H9 (cell line): Measurements from ENCODE around the gene EDEM1. TPM values are rescaled to one million over a fixed set of nuclear protein-coding genes. Genes with fewer than 3 reads are reported as not detected.

ENCODE experiments used
- DNase-seq: peaks from one replicate; pipeline ENCODE4 v3.0.0-alpha.2; 2017
- H2AFZ ChIP-seq: one replicate; pipeline ENCODE4 v1.6.1; 2013; ENCODE audit warnings: mild to moderate bottlenecking, low read length, control low read depth, moderate library complexity
- H2AK5ac ChIP-seq: 2 replicates; pipeline ENCODE4 v1.6.1; 2013; ENCODE audit warnings: low read length, control low read depth, mixed read lengths; ENCODE audit not compliant: insufficient read length
- H2BK120ac ChIP-seq: one replicate; pipeline ENCODE4 v1.6.1; 2013; ENCODE audit warnings: low read depth, mild to moderate bottlenecking, low read length, control low read depth, inconsistent platforms; ENCODE audit not compliant: poor library complexity, severe bottlenecking
- H2BK12ac ChIP-seq: 2 replicates; pipeline ENCODE4 v1.6.1; 2013; ENCODE audit warnings: low read length, control low read depth, mixed read lengths, low read depth; ENCODE audit not compliant: insufficient read length
- H2BK15ac ChIP-seq: 2 replicates; pipeline ENCODE4 v1.6.1; 2013; ENCODE audit warnings: low read depth, low read length, control low read depth
- H2BK20ac ChIP-seq: one replicate; pipeline ENCODE4 v1.6.1; 2013; ENCODE audit warnings: low read depth, mild to moderate bottlenecking, low read length, control low read depth, inconsistent platforms; ENCODE audit not compliant: poor library complexity, severe bottlenecking
- H2BK5ac ChIP-seq: 2 replicates; pipeline ENCODE4 v1.6.1; 2013; ENCODE audit warnings: low read length, control low read depth, mixed read lengths; ENCODE audit not compliant: insufficient read length
- H3K14ac ChIP-seq: 2 replicates; pipeline ENCODE4 v1.6.1; 2013; ENCODE audit warnings: low read length, control low read depth; ENCODE audit not compliant: insufficient read depth
- H3K18ac ChIP-seq: 2 replicates; pipeline ENCODE4 v1.6.1; 2013; ENCODE audit warnings: low read depth, mild to moderate bottlenecking, mixed read lengths, low read length, control low read depth; ENCODE audit not compliant: insufficient read length
- H3K23ac ChIP-seq: 2 replicates; pipeline ENCODE4 v1.6.1; 2013; ENCODE audit warnings: low read length, control low read depth, mixed read lengths, low read depth; ENCODE audit not compliant: insufficient read length
- H3K23me2 ChIP-seq: 2 replicates; pipeline ENCODE4 v1.6.1; 2013; ENCODE audit warnings: low read depth, mild to moderate bottlenecking, mixed read lengths, low read length, control low read depth; ENCODE audit not compliant: insufficient read length, poor library complexity, severe bottlenecking
- H3K27ac ChIP-seq: 2 replicates; pipeline ENCODE4 v1.5.1; 2013; ENCODE audit warnings: low read length, control low read depth, mixed read lengths, low read depth; ENCODE audit not compliant: insufficient read length
- H3K27me3 ChIP-seq: 2 replicates; pipeline ENCODE4 v1.6.1; 2013; ENCODE audit warnings: low read length, control low read depth, inconsistent platforms; ENCODE audit not compliant: insufficient read depth
- H3K4ac ChIP-seq: 2 replicates; pipeline ENCODE4 v1.6.1; 2013; ENCODE audit warnings: low read depth, mild to moderate bottlenecking, control low read depth, inconsistent platforms, low read length, moderate library complexity
- H3K4me1 ChIP-seq: 2 replicates; pipeline ENCODE4 v1.6.1; 2013; ENCODE audit warnings: low read length, control low read depth, inconsistent platforms; ENCODE audit not compliant: insufficient read depth
- H3K4me2 ChIP-seq: 2 replicates; pipeline ENCODE4 v1.6.1; 2013; ENCODE audit warnings: low read length, control low read depth, mixed read lengths; ENCODE audit not compliant: insufficient read length, insufficient read depth
- H3K56ac ChIP-seq: 2 replicates; pipeline ENCODE4 v1.6.1; 2013; ENCODE audit warnings: low read depth, mild to moderate bottlenecking, mixed read lengths, low read length, control low read depth; ENCODE audit not compliant: insufficient read length
- H3K79me1 ChIP-seq: 2 replicates; pipeline ENCODE4 v1.6.1; 2013; ENCODE audit warnings: low read depth, mild to moderate bottlenecking, moderate library complexity, low read length, control low read depth, inconsistent platforms; ENCODE audit not compliant: insufficient read depth, poor library complexity, severe bottlenecking
- H3K79me2 ChIP-seq: 2 replicates; pipeline ENCODE4 v1.6.1; 2013; ENCODE audit warnings: low read length, control low read depth, inconsistent platforms; ENCODE audit not compliant: insufficient read depth
- H3K9ac ChIP-seq: 2 replicates; pipeline ENCODE4 v1.6.1; 2013; ENCODE audit warnings: low read length, control low read depth, mixed read lengths; ENCODE audit not compliant: insufficient read length; ENCODE audit errors: extremely low read depth
- H3K9me3 ChIP-seq: one replicate; pipeline ENCODE4 v1.6.1; 2013; ENCODE audit warnings: low read depth, low read length, inconsistent platforms; ENCODE audit not compliant: control insufficient read depth
- H3T11ph ChIP-seq: one replicate; pipeline ENCODE4 v1.6.1; 2013; ENCODE audit warnings: mild to moderate bottlenecking, low read length, control low read depth, inconsistent platforms
- H4K20me1 ChIP-seq: one replicate; pipeline ENCODE4 v1.6.1; 2013; ENCODE audit not compliant: control insufficient read depth, insufficient read length, insufficient read depth
- H4K5ac ChIP-seq: 2 replicates; pipeline ENCODE4 v1.6.1; 2013; ENCODE audit warnings: low read depth, mild to moderate bottlenecking, mixed read lengths, low read length, control low read depth; ENCODE audit not compliant: insufficient read length
- H4K8ac ChIP-seq: replicated peaks from 2 replicates; pipeline ENCODE4 v1.6.1; 2013; ENCODE audit warnings: low read length, control low read depth, mixed read lengths, low read depth; ENCODE audit not compliant: insufficient read length
- H4K91ac ChIP-seq: 2 replicates; pipeline ENCODE4 v1.6.1; 2013; ENCODE audit warnings: low read depth, mild to moderate bottlenecking, moderate library complexity, mixed read lengths, low read length, control low read depth; ENCODE audit not compliant: insufficient read length
- H3K27ac Mint-ChIP-seq, 3 experiments: 2 replicates in 2 of 3; 3 replicates in 1 of 3; pipeline ENCODE4 v1.8.0; 2020 to 2021; ENCODE audit warnings: mixed read lengths in 3 of 3, mild to moderate bottlenecking in 1 of 3, moderate library complexity in 1 of 3
- H3K27me3 Mint-ChIP-seq: 2 replicates; pipeline ENCODE4 v1.8.0; 2021; ENCODE audit warnings: low read depth, mild to moderate bottlenecking, moderate library complexity, mixed read lengths
- H3K36me3 Mint-ChIP-seq, 3 experiments: 2 replicates in 2 of 3; 3 replicates in 1 of 3; pipeline ENCODE4 v1.8.0; 2020 to 2021; ENCODE audit warnings: low read depth in 3 of 3, mixed read lengths in 3 of 3; ENCODE audit not compliant: insufficient read depth in 1 of 3
- H3K4me1 Mint-ChIP-seq, 2 experiments: 2 replicates each; pipeline ENCODE4 v1.8.0; 2020; ENCODE audit warnings: mixed read lengths in 2 of 2
- H3K4me3 Mint-ChIP-seq, 2 experiments: 2 replicates in 1 of 2; 3 replicates in 1 of 2; pipeline ENCODE4 v1.8.0; 2020 to 2021; ENCODE audit warnings: mild to moderate bottlenecking in 2 of 2, mixed read lengths in 2 of 2, moderate library complexity in 1 of 2
- H3K9me3 Mint-ChIP-seq, 2 experiments: 2 replicates in 1 of 2; 3 replicates in 1 of 2; pipeline ENCODE4 v1.8.0; 2020; ENCODE audit warnings: mild to moderate bottlenecking in 2 of 2, mixed read lengths in 2 of 2, moderate library complexity in 1 of 2
- CTCF ChIP-seq: fragments of 200-600 bp; sonication (generic); conservative IDR thresholded peaks from 3 replicates; pipeline ENCODE4 v1.8.0; 2021; ENCODE audit warnings: antibody characterized with exemption, mild to moderate bottlenecking
- WGBS: extraction: QIAGEN DNeasy Blood & Tissue Kit; methylation state at CpG from one replicate; pipeline ENCODE4 v1.1.7; 2013; ENCODE audit warnings: missing lambda C conversion rate, low lambda C conversion rate, mixed read lengths; ENCODE audit not compliant: insufficient read length; ENCODE audit errors: extremely low coverage; 5-methylcytosine and 5-hydroxymethylcytosine counted together
- total RNA-seq: library from RNA; stranded (reverse); gene quantifications from 2 replicates; pipeline ENCODE4 v1.2.1, GENCODE V29; 2021

The EDEM1 gene
- total RNA-seq, 1 experiment from 2014 or later = 11.7 TPM

- H2BK15ac ChIP-seq = no peak overlapping the region
- H2BK5ac ChIP-seq = no peak overlapping the region
- no peak overlapping the region for H3K9ac ChIP-seq
- no peak overlapping the region for H3K4me3 Mint-ChIP-seq
- no peak overlapping the region for H2BK12ac ChIP-seq
- H3K14ac ChIP-seq = no peak overlapping the region
- H2AK5ac ChIP-seq = no peak overlapping the region
- H3K4me2 ChIP-seq = no peak overlapping the region
- no peak overlapping the region for H3K56ac ChIP-seq
- no CpG with 5 or more reads among the region's 3 CpGs for WGBS
- TF ChIP-seq CTCF = no peak
- H3K4me1 ChIP-seq = no peaks in the 10 kb centered on the region
- no peak overlapping the region for H3K27ac ChIP-seq
- peaks cover 0 to 3% of the 10 kb centered on the region in 2 experiments; a peak in 2 of 4 replicates for H3K4me1 Mint-ChIP-seq
- no peaks in the 10 kb centered on the region; the same call in 1 of the 2 replicates for H3K27me3 ChIP-seq
- DNase-seq = no peak
- H4K20me1 ChIP-seq = no peaks in the 10 kb centered on the region
- H4K8ac ChIP-seq = no peak overlapping the region
- H3K9me3 ChIP-seq = no peaks in the 10 kb centered on the region
- H3K4ac ChIP-seq = no peak overlapping the region
- no peak overlapping the region for H2BK20ac ChIP-seq
- H3K27me3 Mint-ChIP-seq = no peaks in the 10 kb centered on the region
- H3K18ac ChIP-seq = no peak overlapping the region
- H3K36me3 Mint-ChIP-seq = no peaks in the 10 kb centered on the region
- H2BK120ac ChIP-seq = no peak overlapping the region
- no peak overlapping the region for H2AFZ ChIP-seq
- no peak overlapping the region for H4K5ac ChIP-seq
- no peaks in the 10 kb centered on the region for H3K79me2 ChIP-seq
- H3K79me1 ChIP-seq = no peaks in the 10 kb centered on the region
- no peak overlapping the region for H4K91ac ChIP-seq
- H3K27ac Mint-ChIP-seq = 0 out of 7 replicates have a peak overlapping the region, but pooled peaks of 1 of the 3 experiments have one; percentile 16
- no peaks in the 10 kb centered on the region for H3K23me2 ChIP-seq
- no peak overlapping the region for H3T11ph ChIP-seq
- H3K23ac ChIP-seq = no peak overlapping the region
- H3K9me3 Mint-ChIP-seq = no peaks in the 10 kb centered on the region; a peak in 1 of 5 replicates
Measured at GRCh38 chr3:5252131-5252530, 64.6 kb downstream of the EDEM1 start.
